Liver (tissue), 9 donors: ENCODE measurements around the gene AP5Z1. TPM values are rescaled to one million over a fixed set of nuclear protein-coding genes. Genes with fewer than 3 reads are reported as not detected.

Experiments used
- DNase-seq: peaks from one replicate; pipeline ENCODE4 v3.0.0-alpha.2; 2017; ENCODE audit warnings: low spot score
- H3K27ac ChIP-seq, 2 donors: one replicate each; pipeline ENCODE4 v1.7.0; 2013; ENCODE audit warnings: inconsistent platforms in 2 of 2, low read length in 2 of 2, control low read depth in 1 of 2, low read depth in 1 of 2, mild to moderate bottlenecking in 1 of 2
- H3K27me3 ChIP-seq, 4 donors: one replicate each; pipeline versions ENCODE4 v1.6.1 to v1.7.0; 2013; ENCODE audit warnings: low read length in 3 of 4, inconsistent platforms in 1 of 4, mild to moderate bottlenecking in 1 of 4, moderate library complexity in 1 of 4; ENCODE audit not compliant: control insufficient read depth in 4 of 4, insufficient read depth in 4 of 4
- H3K36me3 ChIP-seq, 4 donors: one replicate each; pipeline versions ENCODE4 v1.6.1 to v1.7.0; 2013; ENCODE audit warnings: low read length in 3 of 4, mild to moderate bottlenecking in 3 of 4, low read depth in 1 of 4, moderate library complexity in 1 of 4; ENCODE audit not compliant: control insufficient read depth in 4 of 4, insufficient read depth in 3 of 4
- H3K4me1 ChIP-seq, 4 donors: one replicate each; pipeline versions ENCODE4 v1.6.1 to v1.7.0; 2013; ENCODE audit warnings: low read length in 3 of 4, mild to moderate bottlenecking in 3 of 4, moderate library complexity in 1 of 4; ENCODE audit not compliant: control insufficient read depth in 4 of 4, insufficient read depth in 4 of 4
- H3K4me3 ChIP-seq, 3 donors: one replicate each; pipeline versions ENCODE4 v1.6.1 to v1.7.0; 2013; ENCODE audit warnings: low read length in 3 of 3, control low read depth in 1 of 3, low read depth in 1 of 3, mild to moderate bottlenecking in 1 of 3
- H3K9ac ChIP-seq, 2 donors: one replicate each; pipeline ENCODE4 v1.7.0; 2013; ENCODE audit warnings: low read length in 2 of 2, mild to moderate bottlenecking in 2 of 2, moderate library complexity in 2 of 2, control low read depth in 1 of 2, low read depth in 1 of 2
- H3K9me3 ChIP-seq, 4 donors: one replicate each; pipeline versions ENCODE4 v1.6.1 to v1.7.0; 2013; ENCODE audit warnings: low read length in 3 of 4; ENCODE audit not compliant: control insufficient read depth in 4 of 4
- ATF3 ChIP-seq: IDR thresholded peaks from 2 replicates; pipeline ENCODE4 v1.6.1; 2016; ENCODE audit warnings: antibody characterized with exemption
- CTCF ChIP-seq: fragments of 150-350 bp; IDR thresholded peaks from 2 replicates; pipeline ENCODE4 v1.5.1; 2017; ENCODE audit warnings: improper control_type of control experiment, low read depth, low read length; ENCODE audit not compliant: missing input control
- EGR1 ChIP-seq, 2 donors: IDR thresholded peaks; 2 replicates each; pipeline ENCODE4 v1.6.1; 2016 to 2018; ENCODE audit warnings: antibody characterized with exemption in 2 of 2, low read depth in 2 of 2
- FOXA1 ChIP-seq: IDR thresholded peaks from 2 replicates; pipeline ENCODE4 v1.6.1; 2016; ENCODE audit warnings: antibody characterized with exemption
- FOXA2 ChIP-seq: IDR thresholded peaks from 2 replicates; pipeline ENCODE4 v1.6.1; 2016; ENCODE audit warnings: antibody characterized with exemption
- GABPA ChIP-seq, 2 donors: IDR thresholded peaks in 1 of 2; conservative IDR thresholded peaks in 1 of 2; 2 replicates each; pipeline ENCODE4 v1.6.1; 2016; ENCODE audit warnings: antibody characterized with exemption in 2 of 2, mild to moderate bottlenecking in 1 of 2, moderate library complexity in 1 of 2
- HNF4A ChIP-seq, 2 donors: conservative IDR thresholded peaks; 2 replicates each; pipeline ENCODE4 v1.6.1; 2016; ENCODE audit warnings: antibody characterized with exemption in 2 of 2, mild to moderate bottlenecking in 2 of 2
- HNF4G ChIP-seq: IDR thresholded peaks from 2 replicates; pipeline ENCODE4 v1.6.1; 2016; ENCODE audit warnings: antibody characterized with exemption
- JUND ChIP-seq, 2 donors: IDR thresholded peaks; 2 replicates each; pipeline ENCODE4 v1.6.1; 2016; ENCODE audit warnings: antibody characterized with exemption in 2 of 2
- MAX ChIP-seq: IDR thresholded peaks from 2 replicates; pipeline ENCODE4 v1.6.1; 2016; ENCODE audit warnings: antibody characterized with exemption
- NR2F2 ChIP-seq: IDR thresholded peaks from 2 replicates; pipeline ENCODE4 v1.6.1; 2016; ENCODE audit warnings: antibody characterized with exemption
- RAD21 ChIP-seq, 2 donors: IDR thresholded peaks; 2 replicates each; pipeline ENCODE4 v1.6.1; 2016; ENCODE audit warnings: antibody characterized with exemption in 2 of 2, mild to moderate bottlenecking in 2 of 2
- REST ChIP-seq: IDR thresholded peaks from 2 replicates; pipeline ENCODE4 v1.6.1; 2016; ENCODE audit warnings: antibody characterized with exemption, mild to moderate bottlenecking
- RXRA ChIP-seq, 2 donors: IDR thresholded peaks; 2 replicates each; pipeline ENCODE4 v1.6.1; 2017 to 2018; ENCODE audit warnings: antibody characterized with exemption in 2 of 2, mild to moderate bottlenecking in 1 of 2
- SP1 ChIP-seq: IDR thresholded peaks from 2 replicates; pipeline ENCODE4 v1.6.1; 2018; ENCODE audit warnings: antibody characterized with exemption, mild to moderate bottlenecking
- TAF1 ChIP-seq: conservative IDR thresholded peaks from 2 replicates; pipeline ENCODE4 v1.6.1; 2016; ENCODE audit warnings: antibody characterized with exemption, mild to moderate bottlenecking
- YY1 ChIP-seq: IDR thresholded peaks from 2 replicates; pipeline ENCODE4 v1.6.1; 2016; ENCODE audit warnings: antibody characterized with exemption, mild to moderate bottlenecking
- ZBTB33 ChIP-seq: IDR thresholded peaks from 2 replicates; pipeline ENCODE4 v1.6.1; 2016; ENCODE audit warnings: antibody characterized with exemption
- WGBS: extraction: QIAGEN DNeasy Blood & Tissue Kit; methylation state at CpG from one replicate; pipeline ENCODE4 v1.1.7; 2013; 5-methylcytosine and 5-hydroxymethylcytosine counted together
- polyA plus RNA-seq, 2 donors: library from polyadenylated mRNA; stranded (reverse) in 1 of 2; unstranded in 1 of 2; fragments of 200-250 nt in 1 of 2; fragments of >200 nt in 1 of 2; fragmentation: Nextera tagmentation in 1 of 2; extraction: Ambion mirVana in 1 of 2; gene quantifications; one replicate each; pipeline versions ENCODE4 v1.2.1 to v1.2.3, GENCODE V29; 2013 to 2015
- total RNA-seq, 2 donors: library from RNA; depleted of rRNA; stranded (reverse); fragments of >200 nt; gene quantifications; one replicate each; pipeline ENCODE4 v1.2.3, GENCODE V29; 2014
- donor health status: healthy.
- donor health status: healthy.
- donor health status: healthy.
- donor health status: healthy.
- donor health status: healthy.

AP5Z1 gene
- total and polyA plus RNA-seq, 4 donors: 10.2 to 16.0 (median 14.2) TPM

GRCh38 chr7:4787947-4788626 lies 12.7 kb downstream of the AP5Z1 start:
- TF ChIP-seq YY1 (no peak), JUND (IDR thresholded peaks at IDR 0.05) (no peak), ATF3 (no peak), MAX (no peak), TAF1 (no peak), ZBTB33 (no peak), HNF4A (conservative IDR thresholded peaks at IDR 0.05) (no peak), RAD21 (IDR thresholded peaks at IDR 0.05) (no peak), GABPA (IDR thresholded peaks at IDR 0.05 in 1 of 2, conservative IDR thresholded peaks at IDR 0.05 in 1 of 2) (no peak), SP1 (no peak), HNF4G (no peak), RXRA (IDR thresholded peaks at IDR 0.05) (no peak), REST (no peak), CTCF (no peak), EGR1 (IDR thresholded peaks at IDR 0.05; ENCODE audit: low read depth in 2 of 2) (no peak), NR2F2 (no peak), FOXA2 (no peak), FOXA1 (no peak)

More at GRCh38 chr7:4787947-4788626, 12.7 kb downstream of the AP5Z1 start:
- Histone ChIP-seq H3K9ac (no peak overlapping the region), H3K9me3 (no peaks in the 10 kb centered on the region), H3K4me1 (peaks cover 0 to 3% (median 0%) of the 10 kb centered on the region in 4 donors), H3K27ac (no peak overlapping the region), H3K4me3 (no peak overlapping the region), H3K27me3 (no peaks in the 10 kb centered on the region), H3K36me3 (peaks cover 20 to 82% (median 34%) of the 10 kb centered on the region in 4 donors)
- 92% methylated on average over 23 of the region's 23 CpGs for WGBS
- DNase-seq: no peak
